Stimulated activated CD4-positive, alpha-beta T cell treated with anti-CD3 and anti-CD28 coated beads, Interleukin-4, amount 100 ng/mL, for 4 hours (primary cell): ENCODE data around the gene ADCY1.

Experiments
- DNase-seq, 2 experiments: peaks; one replicate each; pipeline ENCODE4 v3.0.0-alpha.2; 2020

The ADCY1 gene

DNA sequence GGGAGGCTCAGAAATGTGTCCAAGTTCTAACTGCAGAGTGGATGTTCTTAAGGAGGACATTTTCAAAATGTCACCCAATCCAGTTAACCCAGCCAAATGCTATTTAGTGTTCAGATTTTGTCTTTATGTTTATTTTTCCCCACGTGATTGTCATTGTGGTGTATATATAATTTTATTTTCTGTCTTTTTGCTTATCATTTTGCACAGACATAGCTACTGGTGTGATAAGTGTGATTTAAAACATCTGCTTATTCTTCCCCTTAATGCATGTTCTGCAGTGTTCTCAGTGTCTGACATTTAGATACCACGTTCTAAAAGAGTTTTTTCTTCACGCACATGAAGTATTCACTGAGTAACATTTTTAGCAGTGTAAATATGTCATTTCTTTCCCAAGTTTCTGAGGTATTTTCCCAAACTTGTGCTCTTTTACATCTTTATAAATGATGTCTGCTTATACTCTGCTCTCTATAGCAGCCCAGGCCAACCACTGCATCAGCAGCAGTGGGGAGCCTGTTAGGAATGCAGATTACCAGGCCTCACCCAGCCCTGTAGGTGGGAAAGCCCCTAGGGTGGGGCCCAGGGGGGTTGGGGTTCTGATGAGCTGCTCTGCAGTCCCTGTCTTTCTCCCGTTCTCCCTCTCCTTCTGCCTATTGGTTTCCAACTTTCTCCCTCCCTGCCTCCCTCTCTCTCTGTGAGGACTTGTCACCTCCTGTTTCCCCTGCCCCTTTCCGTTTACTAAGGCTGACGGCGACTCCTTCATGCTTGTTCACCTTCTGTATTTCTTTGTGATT, 20.8 kb downstream of the ADCY1 start:
- DNase-seq = no peak

DNA sequence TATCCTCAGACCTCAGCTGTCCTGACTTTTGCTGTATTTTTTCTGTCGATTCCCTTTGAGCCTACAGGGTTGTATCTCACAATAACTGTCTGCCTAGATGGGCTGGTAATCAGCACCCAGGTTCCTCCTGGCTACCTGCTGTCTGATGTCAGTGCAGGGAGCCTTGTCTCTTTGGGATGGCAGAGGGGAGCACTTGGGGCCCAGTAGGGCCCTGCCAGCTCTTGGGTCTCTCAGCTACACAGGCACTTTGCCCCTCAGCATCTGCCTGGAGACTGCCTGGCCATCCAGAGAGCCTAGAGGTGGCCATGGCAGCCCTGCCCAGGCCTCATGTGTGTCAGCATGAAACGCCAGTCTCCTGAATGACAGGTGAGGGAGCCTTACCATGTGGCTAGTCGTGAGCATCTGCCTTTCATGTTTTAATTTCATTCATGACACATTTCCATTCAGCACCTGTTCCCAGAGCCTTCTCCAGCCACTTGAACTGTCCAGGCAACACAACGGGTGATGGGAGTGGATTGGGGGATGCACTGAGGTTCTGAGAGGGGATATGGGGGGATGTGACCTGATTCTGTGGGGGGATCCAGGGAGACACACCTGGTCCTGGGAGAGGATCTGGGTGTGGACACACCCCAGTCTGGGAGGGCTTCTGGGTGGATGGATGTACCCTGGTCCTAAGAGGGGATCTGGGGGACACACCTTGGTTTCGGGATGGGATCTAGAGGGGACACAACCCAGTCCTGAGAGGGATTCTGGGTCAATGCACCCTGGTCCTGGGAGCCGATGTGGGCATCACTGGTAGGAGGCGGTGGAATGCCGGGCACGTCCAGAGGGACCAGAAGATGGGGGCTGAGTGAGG, 21.9 kb downstream of the ADCY1 start:
- DNase-seq = no peak

- no peak for DNase-seq
Observed at GRCh38 chr7:45596665-45597095, 22.5 kb downstream of the ADCY1 start.

GRCh38 chr7:45597286-45597984, 23.3 kb downstream of the ADCY1 start:
- DNase-seq = no peak

DNA sequence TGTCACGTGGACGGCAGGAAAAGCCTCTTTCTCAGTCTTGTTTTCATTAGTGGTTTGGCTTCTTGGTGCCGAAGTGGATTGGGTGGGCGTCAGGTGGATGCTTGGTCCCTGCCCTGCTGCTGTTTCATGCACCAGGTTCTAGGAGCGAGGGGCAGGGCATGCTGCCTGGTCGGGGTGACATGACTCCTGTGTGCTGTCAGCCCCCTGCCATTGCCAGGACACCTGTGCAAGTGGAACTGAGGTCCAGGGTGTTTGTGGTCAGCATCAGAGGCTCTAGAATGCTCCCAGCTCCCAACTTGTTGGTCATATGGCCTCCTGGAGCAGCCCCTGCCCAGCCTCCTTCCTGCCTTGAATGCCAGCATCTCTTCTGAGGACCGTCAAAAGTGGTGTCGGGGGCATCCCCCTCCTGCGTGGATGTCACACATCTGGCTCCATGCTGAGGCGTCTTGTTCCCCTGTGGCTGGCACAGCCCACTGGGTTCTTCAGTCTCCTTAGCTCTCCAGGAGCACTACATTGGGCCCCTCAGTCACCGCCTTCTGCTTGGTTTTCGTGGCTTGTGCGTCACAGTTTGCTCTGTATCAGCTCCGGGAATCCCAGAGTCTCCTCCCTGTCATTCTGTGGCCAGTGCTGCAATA, 24.8 kb downstream of the ADCY1 start:
- no peak for DNase-seq

DNA sequence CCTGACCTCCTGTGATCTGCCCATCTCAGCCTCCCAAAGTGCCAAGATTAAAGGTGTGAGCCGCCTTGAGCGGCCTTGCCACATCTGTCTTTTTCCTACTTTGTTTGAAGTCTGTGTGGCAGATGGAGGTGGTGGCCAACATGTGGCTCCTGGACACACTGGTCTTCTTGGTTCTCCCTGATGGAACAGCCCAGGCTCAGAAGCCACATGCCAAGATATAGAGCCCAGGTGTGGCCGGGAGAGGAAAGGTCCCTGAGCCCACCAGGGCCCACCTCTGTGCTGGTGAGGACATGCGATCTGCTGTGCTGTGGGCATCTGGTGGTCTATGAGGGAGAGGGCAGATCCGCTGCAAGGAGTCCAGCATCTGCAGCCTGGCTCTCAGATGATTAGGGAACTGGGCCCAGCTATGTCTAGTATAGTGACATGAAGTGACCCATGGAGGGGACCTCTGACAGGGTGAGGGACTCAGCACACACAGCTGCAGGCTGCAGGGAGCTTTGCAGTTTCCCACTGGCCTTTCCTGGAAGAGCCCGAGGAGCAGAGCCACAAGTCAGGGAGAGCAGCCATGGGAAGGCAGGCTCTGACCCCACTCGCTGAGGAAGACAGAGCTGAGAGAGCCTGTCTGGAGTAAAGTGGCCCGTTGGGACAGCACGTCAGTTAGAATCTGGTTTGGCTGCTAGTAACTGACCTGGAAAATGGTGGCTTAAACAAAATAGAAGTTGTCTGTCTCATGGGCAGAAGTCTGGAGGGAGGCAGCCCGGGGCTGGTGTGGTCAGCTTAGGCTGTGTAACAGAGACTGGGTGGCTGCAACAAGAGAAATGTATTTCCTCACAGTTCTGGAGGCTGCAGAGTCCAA, 25.9 kb downstream of the ADCY1 start:
- DNase-seq = no peak

DNA sequence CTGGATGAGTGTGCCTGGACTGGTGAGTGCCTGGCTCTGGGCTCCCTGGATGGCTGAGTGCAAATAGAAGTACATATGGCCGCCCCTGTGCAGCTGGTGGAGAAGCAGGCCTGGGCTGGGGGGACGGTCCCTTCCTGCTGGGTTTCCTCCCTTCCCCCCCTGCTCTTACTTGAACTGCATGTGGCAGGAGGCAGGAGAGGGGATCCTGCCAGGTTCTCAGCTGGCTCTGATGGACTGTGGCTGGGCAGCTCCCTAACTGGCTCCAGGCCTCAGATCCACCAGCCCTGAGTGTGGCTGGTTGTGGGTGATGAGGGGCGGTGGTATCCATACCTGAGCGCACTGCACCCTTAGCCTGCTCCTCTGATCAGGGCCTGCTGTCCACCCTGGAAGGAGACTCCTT, 26.9 kb downstream of the ADCY1 start:
- DNase-seq = no peak

- no peak for DNase-seq
Observed at GRCh38 chr7:45601816-45602540, 27.8 kb downstream of the ADCY1 start.

GRCh38 chr7:45606050-45606449, 31.9 kb downstream of the ADCY1 start:
- no peak for DNase-seq

- no peak for DNase-seq
Observed at GRCh38 chr7:45606931-45607330, 32.8 kb downstream of the ADCY1 start.

DNA sequence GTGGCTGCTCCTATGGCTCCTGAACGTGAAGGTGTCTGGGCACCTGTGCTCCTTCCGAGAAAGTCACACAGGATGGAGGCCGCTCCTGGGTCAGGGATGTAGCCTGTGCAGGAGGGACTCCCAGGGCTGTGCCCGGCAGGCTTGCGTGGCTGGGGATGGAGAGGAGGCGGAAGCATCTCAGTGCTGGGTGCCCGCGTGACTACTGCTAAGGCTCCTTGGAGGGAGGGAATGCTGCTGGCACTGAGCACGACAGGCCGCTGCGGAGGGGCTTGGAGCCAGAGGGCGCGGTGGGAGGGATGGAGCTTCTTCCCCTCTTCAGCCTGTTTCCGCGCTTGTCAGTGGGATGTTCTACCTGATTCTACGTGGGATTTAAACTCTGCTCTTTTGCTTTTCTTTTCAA, 35.0 kb downstream of the ADCY1 start:
- DNase-seq = no peak

GRCh38 chr7:45610019-45610418, 35.9 kb downstream of the ADCY1 start:
- no peak for DNase-seq

DNA sequence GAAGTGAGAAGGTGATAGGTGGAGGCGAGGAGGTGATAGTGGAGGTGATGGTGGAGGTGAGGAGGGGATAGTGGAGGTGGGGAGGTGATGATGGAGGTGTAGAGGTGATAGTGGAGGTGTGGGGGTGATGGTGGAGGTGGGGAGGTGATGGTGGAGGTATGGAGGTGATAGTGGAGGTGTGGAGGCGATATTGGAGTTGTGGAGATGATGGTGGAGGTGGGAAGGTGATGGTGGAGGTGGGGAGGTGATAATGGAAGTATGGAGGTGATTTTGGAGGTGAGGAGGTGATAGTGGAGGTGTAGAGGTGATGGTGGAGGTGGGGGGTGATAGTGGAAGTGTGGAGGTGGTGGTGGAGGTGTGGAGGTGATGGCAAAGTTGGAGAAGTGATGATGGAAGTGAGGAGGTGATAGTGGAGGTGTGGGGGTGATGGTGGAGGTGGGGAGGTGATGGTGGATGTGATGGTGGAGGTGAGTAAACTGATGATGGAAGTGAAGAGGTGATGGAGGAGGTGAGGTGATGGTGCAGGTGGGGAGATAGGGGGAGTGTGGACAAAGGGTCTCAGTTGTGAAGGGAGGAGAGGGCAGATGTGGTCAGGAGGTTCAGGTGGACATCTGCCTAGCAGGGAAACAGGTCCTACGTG, 36.6 kb downstream of the ADCY1 start:
- DNase-seq = no peak

- DNase-seq = no peak
Observed at GRCh38 chr7:45617166-45617565, 43.0 kb downstream of the ADCY1 start.

GRCh38 chr7:45622058-45622457, 47.9 kb downstream of the ADCY1 start:
- DNase-seq = no peak

DNA sequence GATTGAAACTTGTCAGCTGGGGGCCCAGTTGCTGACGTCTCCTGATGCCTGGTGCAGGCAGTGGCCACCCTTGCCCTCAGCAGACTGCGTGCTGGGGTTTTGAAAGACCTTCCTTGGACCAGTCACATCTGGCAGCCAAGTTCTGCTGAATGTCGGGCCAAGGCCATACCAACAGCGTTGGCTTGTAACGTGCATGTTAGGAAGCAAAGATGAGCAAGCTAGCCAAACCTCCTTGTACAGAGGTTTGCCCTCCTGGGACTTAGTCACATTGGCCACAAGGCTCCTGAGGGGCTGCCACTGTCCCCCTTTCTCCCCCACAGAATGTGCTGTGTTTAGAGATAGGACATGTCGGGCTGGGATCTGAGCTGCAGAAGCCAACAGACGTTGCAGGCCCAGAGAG, 49.0 kb downstream of the ADCY1 start:
- no peak for DNase-seq

- DNase-seq = no peak
Observed at GRCh38 chr7:45623740-45624391, 49.7 kb downstream of the ADCY1 start.

GRCh38 chr7:45624392-45624760, 50.2 kb downstream of the ADCY1 start:
- DNase-seq = no peak

- DNase-seq = no peak
Observed at GRCh38 chr7:45625067-45625466, 50.9 kb downstream of the ADCY1 start.

- no peak for DNase-seq
Observed at GRCh38 chr7:45625714-45626440, 51.7 kb downstream of the ADCY1 start.
